IMR-90 (cell line): ENCODE results near the gene GNAS-AS1. TPM values are rescaled to one million over a fixed set of nuclear protein-coding genes. Genes with fewer than 3 reads are reported as not detected.
A peak's percentile ranks its signal among the peaks of the same experiment; 100 is the strongest.

Experiments
- ATAC-seq: fragments of 200-7000 bp; cut with Tn5 transposase; 2 replicates; pipeline ENCODE4 v1.9.1; 2020; ENCODE audit warnings: low read depth, mild to moderate bottlenecking, moderate library complexity
- BruUV-seq: library from RNA; stranded (reverse); fragments of 400-500 nt; replicated peaks from 2 replicates; lab custom pipeline; 2021; lab: Mats Ljungman, UMichigan
- CTCF ChIA-PET: fragments of 300-600 bp; formaldehyde crosslinking; extraction: SDS; loops from one replicate; lab custom pipeline; 2021; ENCODE audit warnings: antibody characterized with exemption; lab: Yijun Ruan, JAX
- POLR2A ChIA-PET: fragments of 300-600 bp; sonication (Branson Sonifier 250); formaldehyde crosslinking; loops from one replicate; lab custom pipeline; 2022; ENCODE audit warnings: antibody characterized with exemption; ENCODE audit not compliant: unreplicated experiment; lab: Charles Lee
- DNase-seq: peaks from one replicate; pipeline ENCODE4 v3.0.0; 2013
- H2AFZ ChIP-seq: replicated peaks from 2 replicates; pipeline ENCODE3; 2013; ENCODE audit warnings: low read length, mild to moderate bottlenecking; ENCODE audit not compliant: poor library complexity
- H2AK5ac ChIP-seq: 2 replicates; pipeline ENCODE4 v1.6.1; 2013; ENCODE audit warnings: low read depth, low read length, inconsistent platforms
- H2AK9ac ChIP-seq: replicated peaks from 2 replicates; pipeline ENCODE3; 2013; ENCODE audit warnings: mild to moderate bottlenecking, low read depth, low read length, moderate library complexity; ENCODE audit not compliant: poor library complexity
- H2BK120ac ChIP-seq: 2 replicates; pipeline ENCODE4 v1.6.1; 2013; ENCODE audit warnings: low read depth, low read length, inconsistent platforms
- H2BK15ac ChIP-seq: 3 replicates; pipeline ENCODE4 v1.6.1; 2013; ENCODE audit warnings: low read depth, low read length, inconsistent platforms
- H2BK20ac ChIP-seq: 2 replicates; pipeline ENCODE4 v1.6.1; 2013; ENCODE audit warnings: low read depth, mild to moderate bottlenecking, inconsistent platforms, low read length, moderate library complexity
- H2BK5ac ChIP-seq: 2 replicates; pipeline ENCODE4 v1.6.1; 2013; ENCODE audit warnings: mild to moderate bottlenecking, low read depth, low read length, inconsistent platforms; ENCODE audit not compliant: poor library complexity, severe bottlenecking
- H3K14ac ChIP-seq: replicated peaks from 2 replicates; pipeline ENCODE4 v1.6.1; 2013; ENCODE audit warnings: low read depth, low read length, inconsistent platforms
- H3K18ac ChIP-seq: 2 replicates; pipeline ENCODE4 v1.6.1; 2013; ENCODE audit warnings: low read depth, low read length, control low read depth
- H3K23ac ChIP-seq: 2 replicates; pipeline ENCODE4 v1.6.1; 2013; ENCODE audit warnings: low read depth, low read length, inconsistent platforms
- H3K27ac ChIP-seq: 2 replicates; pipeline ENCODE4 v1.5.1; 2013; ENCODE audit warnings: mild to moderate bottlenecking, control low read depth, low read length; ENCODE audit not compliant: insufficient read depth
- H3K27me3 ChIP-seq: 2 replicates; pipeline ENCODE4 v1.6.1; 2013; ENCODE audit warnings: low read length; ENCODE audit not compliant: control insufficient read depth, insufficient read depth
- H3K36me3 ChIP-seq: 2 replicates; pipeline ENCODE4 v1.6.1; 2013; ENCODE audit warnings: low read length, mixed read lengths; ENCODE audit not compliant: control insufficient read depth, insufficient read depth
- H3K4ac ChIP-seq: 2 replicates; pipeline ENCODE4 v1.6.1; 2013; ENCODE audit warnings: low read depth, low read length, inconsistent platforms
- H3K4me1 ChIP-seq: 2 replicates; pipeline ENCODE4 v1.6.1; 2013; ENCODE audit warnings: low read length, mixed read lengths; ENCODE audit not compliant: control insufficient read depth, insufficient read depth
- H3K4me2 ChIP-seq: 2 replicates; pipeline ENCODE4 v1.6.1; 2013; ENCODE audit warnings: low read depth, mild to moderate bottlenecking, control low read depth, low read length, moderate library complexity
- H3K4me3 ChIP-seq: 2 replicates; pipeline ENCODE4 v1.5.1; 2013; ENCODE audit warnings: low read depth, mild to moderate bottlenecking, control low read depth, low read length, moderate library complexity; ENCODE audit not compliant: insufficient read depth
- H3K56ac ChIP-seq: 2 replicates; pipeline ENCODE4 v1.6.1; 2013; ENCODE audit warnings: low read length, inconsistent platforms; ENCODE audit not compliant: insufficient read depth; ENCODE audit errors: extremely low read depth
- H3K79me1 ChIP-seq, 2 experiments: 2 replicates each; pipeline ENCODE4 v1.6.1; 2013; ENCODE audit warnings: low read length in 2 of 2, inconsistent platforms in 1 of 2, low read depth in 1 of 2
- H3K9ac ChIP-seq: 2 replicates; pipeline ENCODE4 v1.6.1; 2013; ENCODE audit warnings: low read depth, low read length, control low read depth
- H3K9me1 ChIP-seq: 2 replicates; pipeline ENCODE4 v1.6.1; 2013; ENCODE audit warnings: low read length, inconsistent platforms; ENCODE audit not compliant: insufficient read depth
- H3K9me3 ChIP-seq: 2 replicates; pipeline ENCODE4 v1.6.1; 2013; ENCODE audit warnings: low read length; ENCODE audit not compliant: control insufficient read depth, insufficient read depth
- H4K20me1 ChIP-seq: 2 replicates; pipeline ENCODE4 v1.6.1; 2013; ENCODE audit warnings: low read length, inconsistent platforms; ENCODE audit not compliant: insufficient read depth
- H4K5ac ChIP-seq: 2 replicates; pipeline ENCODE4 v1.6.1; 2013; ENCODE audit warnings: mild to moderate bottlenecking, low read depth, low read length, control low read depth
- H4K8ac ChIP-seq, 2 experiments: 2 replicates each; pipeline ENCODE4 v1.6.1; 2013; ENCODE audit warnings: low read depth in 2 of 2, low read length in 2 of 2, control low read depth in 1 of 2, inconsistent platforms in 1 of 2
- H4K91ac ChIP-seq: 2 replicates; pipeline ENCODE4 v1.6.1; 2013; ENCODE audit warnings: low read depth, low read length, inconsistent platforms; ENCODE audit not compliant: insufficient read depth
- BHLHE40 ChIP-seq: fragments of 150-350 bp; IDR thresholded peaks from 2 replicates; pipeline ENCODE4 v1.6.1; 2016; ENCODE audit warnings: mild to moderate bottlenecking, low read depth, low read length
- CEBPB ChIP-seq: IDR thresholded peaks from 2 replicates; pipeline ENCODE4 v1.6.1; 2012; ENCODE audit warnings: low read depth, low read length, improper control_type of control experiment
- CHD1 ChIP-seq: IDR thresholded peaks from 2 replicates; pipeline ENCODE4 v1.6.1; 2012; ENCODE audit warnings: low read depth, low read length, improper control_type of control experiment
- CTCF ChIP-seq: conservative IDR thresholded peaks from 2 replicates; pipeline ENCODE4 v1.5.1; 2012; ENCODE audit warnings: mild to moderate bottlenecking, low read depth, low read length, improper control_type of control experiment
- FOS ChIP-seq: fragments of 150-350 bp; IDR thresholded peaks from 2 replicates; pipeline ENCODE4 v1.6.1; 2016; ENCODE audit warnings: low read depth, low read length
- MAFK ChIP-seq: IDR thresholded peaks from 2 replicates; pipeline ENCODE4 v1.6.1; 2012; ENCODE audit warnings: low read depth, low read length, improper control_type of control experiment
- MAZ ChIP-seq: IDR thresholded peaks from 2 replicates; pipeline ENCODE4 v1.6.1; 2012; ENCODE audit warnings: low read depth, mild to moderate bottlenecking, low read length, improper control_type of control experiment, moderate library complexity, borderline replicate concordance
- MXI1 ChIP-seq: IDR thresholded peaks from 2 replicates; pipeline ENCODE4 v1.6.1; 2012; ENCODE audit warnings: low read depth, mild to moderate bottlenecking, low read length, moderate library complexity, borderline replicate concordance
- NFE2L2 ChIP-seq: fragments of 150-350 bp; IDR thresholded peaks from 2 replicates; pipeline ENCODE4 v1.6.1; 2016; ENCODE audit warnings: low read depth, mild to moderate bottlenecking, low read length
- POLR2A ChIP-seq: IDR thresholded peaks from 2 replicates; pipeline ENCODE4 v1.6.1; 2012; ENCODE audit warnings: mild to moderate bottlenecking, low read depth, low read length
- RAD21 ChIP-seq: IDR thresholded peaks from 2 replicates; pipeline ENCODE4 v1.6.1; 2012; ENCODE audit warnings: low read length, improper control_type of control experiment
- RCOR1 ChIP-seq: IDR thresholded peaks from 2 replicates; pipeline ENCODE4 v1.6.1; 2012; ENCODE audit warnings: mild to moderate bottlenecking, low read length, improper control_type of control experiment; ENCODE audit not compliant: insufficient replicate concordance
- RFX5 ChIP-seq: IDR thresholded peaks from 2 replicates; pipeline ENCODE4 v1.8.0; 2012; ENCODE audit warnings: low read depth, mild to moderate bottlenecking, low read length, moderate library complexity
- SMC3 ChIP-seq: fragments of 150-350 bp; IDR thresholded peaks from 2 replicates; pipeline ENCODE4 v1.6.1; 2016; ENCODE audit warnings: low read depth, mild to moderate bottlenecking, antibody characterized with exemption, low read length, moderate library complexity
- WGBS, 2 experiments: methylation state at CpG; one replicate each; pipeline versions ENCODE4 v1.1.5 to v1.1.7; 2013; ENCODE audit warnings: missing lambda C conversion rate in 2 of 2; ENCODE audit not compliant: insufficient read length in 1 of 2; ENCODE audit errors: extremely low coverage in 2 of 2; 5-methylcytosine and 5-hydroxymethylcytosine counted together
- dilution Hi-C: fragments of 300-500 bp; cut with HindIII; formaldehyde crosslinking; loops from one replicate; pipeline ENCODE4 v1.14.3; 2018; ENCODE audit warnings: low sequenced_read_pairs; ENCODE audit not compliant: unreplicated experiment
- in situ Hi-C: fragments of 300-500 bp; cut with MboI; formaldehyde crosslinking; loops from 3 replicates; pipeline ENCODE4 v1.14.3; 2019; ENCODE audit warnings: low sequenced_read_pairs, inconsistent platforms, mixed read lengths
- intact Hi-C: fragments of 100-400 bp; cut with micrococcal nuclease; formaldehyde crosslinking; loops from 2 replicates; pipeline ENCODE4 v1.10.0; 2022
- polyA plus RNA-seq, 3 experiments: library from polyadenylated mRNA; depleted of rRNA; stranded (reverse); fragments of >200 nt; gene quantifications; 2 replicates each; pipeline ENCODE4 v1.2.3, GENCODE V29; 2012; ENCODE audit warnings: low replicate concordance in 1 of 3
- total RNA-seq: library from RNA; depleted of rRNA; stranded (reverse); fragments of >200 nt; gene quantifications from 2 replicates; pipeline ENCODE4 v1.2.3, GENCODE V29; 2012
- TF ChIP-seq, protein P1 (sequence below): fragments of 150-350 bp; IDR thresholded peaks from 2 replicates; pipeline ENCODE4 v1.6.1; 2016; ENCODE audit warnings: low read depth, mild to moderate bottlenecking, low read length, moderate library complexity, borderline replicate concordance
- TF ChIP-seq, protein P2 (sequence below): fragments of 150-350 bp; IDR thresholded peaks from 2 replicates; pipeline ENCODE4 v1.6.1; 2017; ENCODE audit warnings: mild to moderate bottlenecking, antibody characterized with exemption, low read length, low read depth

GNAS-AS1 gene
- total and polyA plus RNA-seq, 2 of the 4 experiments (the other 2 are of a cell fraction) = 0.54 to 0.60 TPM

DNA sequence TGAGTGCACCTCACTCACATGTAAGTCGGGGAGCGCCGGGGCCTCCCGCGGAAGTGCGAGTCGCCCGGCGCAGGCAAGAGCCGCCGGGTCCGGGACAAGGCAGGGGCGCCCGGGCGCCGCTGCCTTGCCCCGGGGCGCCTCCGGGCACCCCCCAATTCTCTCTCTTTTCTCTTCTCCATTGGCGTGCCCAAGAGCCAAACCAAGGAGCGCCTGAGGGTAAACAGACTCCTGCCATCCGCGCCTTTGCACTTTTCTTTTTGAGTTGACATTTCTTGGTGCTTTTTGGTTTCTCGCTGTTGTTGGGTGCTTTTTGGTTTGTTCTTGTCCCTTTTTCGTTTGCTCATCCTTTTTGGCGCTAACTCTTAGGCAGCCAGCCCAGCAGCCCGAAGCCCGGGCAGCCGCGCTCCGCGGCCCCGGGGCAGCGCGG is 38.6 kb upstream of the GNAS-AS1 start:
- H3K4me1 ChIP-seq = no peaks in the 10 kb centered on the region; the same call in 1 of the 2 replicates
- peak overlapping the region; percentile 59 for H2AFZ ChIP-seq
- no peak overlapping the region for H3K18ac ChIP-seq
- TF ChIP-seq CEBPB (no peak), NFE2L2 (no peak), RFX5 (no peak), MXI1 (no peak), FOS (no peak), MAFK (no peak), BHLHE40 (no peak), CTCF (no peak), CHD1 (no peak), MAZ (no peak), SMC3 (no peak), RCOR1 (no peak), RAD21 (no peak), POLR2A (no peak; the same call in 1 of the 2 replicates)
- TF ChIP-seq, protein P1, sequence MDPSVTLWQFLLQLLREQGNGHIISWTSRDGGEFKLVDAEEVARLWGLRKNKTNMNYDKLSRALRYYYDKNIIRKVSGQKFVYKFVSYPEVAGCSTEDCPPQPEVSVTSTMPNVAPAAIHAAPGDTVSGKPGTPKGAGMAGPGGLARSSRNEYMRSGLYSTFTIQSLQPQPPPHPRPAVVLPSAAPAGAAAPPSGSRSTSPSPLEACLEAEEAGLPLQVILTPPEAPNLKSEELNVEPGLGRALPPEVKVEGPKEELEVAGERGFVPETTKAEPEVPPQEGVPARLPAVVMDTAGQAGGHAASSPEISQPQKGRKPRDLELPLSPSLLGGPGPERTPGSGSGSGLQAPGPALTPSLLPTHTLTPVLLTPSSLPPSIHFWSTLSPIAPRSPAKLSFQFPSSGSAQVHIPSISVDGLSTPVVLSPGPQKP = no peak
- TF ChIP-seq, protein P2, sequence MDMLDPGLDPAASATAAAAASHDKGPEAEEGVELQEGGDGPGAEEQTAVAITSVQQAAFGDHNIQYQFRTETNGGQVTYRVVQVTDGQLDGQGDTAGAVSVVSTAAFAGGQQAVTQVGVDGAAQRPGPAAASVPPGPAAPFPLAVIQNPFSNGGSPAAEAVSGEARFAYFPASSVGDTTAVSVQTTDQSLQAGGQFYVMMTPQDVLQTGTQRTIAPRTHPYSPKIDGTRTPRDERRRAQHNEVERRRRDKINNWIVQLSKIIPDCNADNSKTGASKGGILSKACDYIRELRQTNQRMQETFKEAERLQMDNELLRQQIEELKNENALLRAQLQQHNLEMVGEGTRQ = no peak
- dilution Hi-C loops = no loop called here
- H4K91ac ChIP-seq = no peak overlapping the region
- H3K9ac ChIP-seq = peak overlapping the region; percentile 24; the same call in 1 of the 2 replicates
- H3K23ac ChIP-seq = no peak overlapping the region
- H3K14ac ChIP-seq = no peak overlapping the region
- peak overlapping the region; percentile 100 for H3K4me3 ChIP-seq
- in situ Hi-C loops = no loop called here
- no peak overlapping the region for H2AK9ac ChIP-seq
- H4K8ac ChIP-seq = no peak overlapping the region
- H2BK120ac ChIP-seq = no peak overlapping the region
- no peak for ATAC-seq
- intact Hi-C loops = no loop called here
- no peak overlapping the region for H2BK15ac ChIP-seq
- no TSS peak for BruUV-seq
- peaks cover 17% of the 10 kb centered on the region for H4K20me1 ChIP-seq
- H2BK20ac ChIP-seq = no peak overlapping the region
- no peak overlapping the region for H3K27ac ChIP-seq
- H3K9me3 ChIP-seq = no peaks in the 10 kb centered on the region; the same call in 1 of the 2 replicates
- H3K36me3 ChIP-seq = no peaks in the 10 kb centered on the region
- ChIA-PET POLR2A (no interaction called here), CTCF (no interaction called here)
- H4K5ac ChIP-seq = no peak overlapping the region
- H3K4ac ChIP-seq = no peak overlapping the region
- H2BK5ac ChIP-seq = no peak overlapping the region
- peaks cover 0 to 6% of the 10 kb centered on the region in 2 experiments; a peak in 1 of 4 replicates for H3K79me1 ChIP-seq
- H2AK5ac ChIP-seq = no peak overlapping the region
- peaks cover 5% of the 10 kb centered on the region; the same call in 1 of the 2 replicates for H3K27me3 ChIP-seq
- peak overlapping the region; percentile 53; the same call in 1 of the 2 replicates for H3K4me2 ChIP-seq
- no peak overlapping the region for H3K56ac ChIP-seq
- 18% methylated on average over 13 of the region's 35 CpGs; no CpG with 5 or more reads in 1 of the 2 experiments for WGBS, 2 experiments
- DNase-seq = no peak
- H3K9me1 ChIP-seq = no peaks in the 10 kb centered on the region
